Measurements from ENCODE around the gene MED20.

The MED20 gene

GRCh38 chr6:41941280-41942066, 20.5 kb upstream of the MED20 start, which contains the start of gene CCND3:
TSS of gene CCND3 (minus strand) at chr6:41941808. CDS start at chr6:41941649, 159 bp downstream.
- Histone ChIP-seq H3K27me3 (no peaks in the 10 kb centered on the region), H3K4me1 (peaks cover 67% of the 10 kb centered on the region), H3K4me2 (peak within 1 kb of the TSS; percentile 98), H3K4me3 (peak within 1 kb of the TSS; percentile 98), H3K9ac (peak within 1 kb of the TSS; percentile 100), H3K27ac (peak within 1 kb of the TSS; percentile 99), H3K36me3 (peaks cover 50% of the 10 kb centered on the region), H3K9me3 (no peaks in the 10 kb centered on the region), H4K20me1 (peaks cover 31% of the 10 kb centered on the region)
- peak; percentile 88 for TF ChIP-seq Cebpa-rat (IDR thresholded peaks at IDR 0.05)

GRCh38 chr6:41940759-41941279, 19.9 kb upstream of the MED20 start:
- H4K20me1 ChIP-seq: peaks cover 38% of the 10 kb centered on the region
- H3K9ac ChIP-seq: peak overlapping the region; percentile 100
- peak overlapping the region; percentile 98 for H3K4me2 ChIP-seq
- peak overlapping the region; percentile 99 for H3K27ac ChIP-seq
- peaks cover 56% of the 10 kb centered on the region for H3K36me3 ChIP-seq
- no peaks in the 10 kb centered on the region for H3K9me3 ChIP-seq
- H3K27me3 ChIP-seq: no peaks in the 10 kb centered on the region
- no peak for TF ChIP-seq Cebpa-rat (IDR thresholded peaks at IDR 0.05)
- H3K4me1 ChIP-seq: peaks cover 69% of the 10 kb centered on the region
- peak overlapping the region; percentile 98 for H3K4me3 ChIP-seq

GRCh38 chr6:41939848-41940758, 19.2 kb upstream of the MED20 start:
- Histone ChIP-seq H3K27ac (peak overlapping the region; percentile 99), H3K9ac (peak overlapping the region; percentile 100), H3K4me1 (peaks cover 69% of the 10 kb centered on the region), H3K9me3 (no peaks in the 10 kb centered on the region), H3K36me3 (peaks cover 63% of the 10 kb centered on the region), H3K4me2 (peak overlapping the region; percentile 98), H3K27me3 (no peaks in the 10 kb centered on the region), H3K4me3 (peak overlapping the region; percentile 98), H4K20me1 (peaks cover 45% of the 10 kb centered on the region)
- TF ChIP-seq Cebpa-rat (IDR thresholded peaks at IDR 0.05): no peak

- Histone ChIP-seq H3K27ac (peak overlapping the region; percentile 99), H3K9me3 (no peaks in the 10 kb centered on the region), H3K4me3 (peak overlapping the region; percentile 98), H3K9ac (peak overlapping the region; percentile 100), H3K4me2 (peak overlapping the region; percentile 98), H3K4me1 (peaks cover 69% of the 10 kb centered on the region), H3K36me3 (peaks cover 71% of the 10 kb centered on the region), H4K20me1 (peaks cover 53% of the 10 kb centered on the region), H3K27me3 (no peaks in the 10 kb centered on the region)
- peak; percentile 43; the same call in 1 of the 2 replicates for TF ChIP-seq Cebpa-rat (IDR thresholded peaks at IDR 0.05)
Observed at GRCh38 chr6:41939176-41939847, 18.4 kb upstream of the MED20 start.

GRCh38 chr6:41938590-41939175, 17.7 kb upstream of the MED20 start:
- peaks cover 69% of the 10 kb centered on the region for H3K4me1 ChIP-seq

GRCh38 chr6:41937861-41938574, 17.1 kb upstream of the MED20 start:
- TF ChIP-seq Cebpa-rat (IDR thresholded peaks at IDR 0.05): peak; percentile 28; the same call in 1 of the 2 replicates
- Histone ChIP-seq H3K4me3 (peak overlapping the region; percentile 98), H3K27me3 (no peaks in the 10 kb centered on the region), H3K9me3 (no peaks in the 10 kb centered on the region), H3K4me2 (peak overlapping the region; percentile 98), H3K36me3 (peaks cover 84% of the 10 kb centered on the region), H3K27ac (peak overlapping the region; percentile 99), H3K4me1 (peaks cover 69% of the 10 kb centered on the region), H3K9ac (peak overlapping the region; percentile 100), H4K20me1 (peaks cover 66% of the 10 kb centered on the region)

More at GRCh38 chr6:41938590-41939175, 17.7 kb upstream of the MED20 start:
- no peak for TF ChIP-seq Cebpa-rat (IDR thresholded peaks at IDR 0.05)
- Histone ChIP-seq H4K20me1 (peaks cover 59% of the 10 kb centered on the region), H3K4me3 (peak overlapping the region; percentile 98), H3K36me3 (peaks cover 78% of the 10 kb centered on the region), H3K9ac (peak overlapping the region; percentile 100), H3K27me3 (no peaks in the 10 kb centered on the region), H3K27ac (peak overlapping the region; percentile 99), H3K4me2 (peak overlapping the region; percentile 98), H3K9me3 (no peaks in the 10 kb centered on the region)

- peak overlapping the region; percentile 98 for H3K4me2 ChIP-seq
- H3K27ac ChIP-seq: peak overlapping the region; percentile 99
- H3K9me3 ChIP-seq: no peaks in the 10 kb centered on the region
- H3K36me3 ChIP-seq: peaks cover 90% of the 10 kb centered on the region
- peak overlapping the region; percentile 100 for H3K9ac ChIP-seq
- peaks cover 69% of the 10 kb centered on the region for H3K4me1 ChIP-seq
- peak overlapping the region; percentile 98 for H3K4me3 ChIP-seq
- H3K27me3 ChIP-seq: no peaks in the 10 kb centered on the region
- no peak for TF ChIP-seq Cebpa-rat (IDR thresholded peaks at IDR 0.05)
- H4K20me1 ChIP-seq: peaks cover 71% of the 10 kb centered on the region
Observed at GRCh38 chr6:41937472-41937860, 16.5 kb upstream of the MED20 start.

- H3K27me3 ChIP-seq: no peaks in the 10 kb centered on the region
- peak; percentile 95 for TF ChIP-seq Cebpa-rat (IDR thresholded peaks at IDR 0.05)
- H3K9me3 ChIP-seq: no peaks in the 10 kb centered on the region
- peak overlapping the region; percentile 100 for H3K9ac ChIP-seq
- peak overlapping the region; percentile 98 for H3K4me3 ChIP-seq
- peak overlapping the region; percentile 99 for H3K27ac ChIP-seq
- H3K4me1 ChIP-seq: peaks cover 76% of the 10 kb centered on the region
- H3K36me3 ChIP-seq: peaks cover 100% of the 10 kb centered on the region
- H3K4me2 ChIP-seq: peak overlapping the region; percentile 98
- H4K20me1 ChIP-seq: peaks cover 81% of the 10 kb centered on the region
Observed at GRCh38 chr6:41936073-41936837, 15.3 kb upstream of the MED20 start.
